H9 (cell line): ENCODE data around the gene TMEM213. TPM values are rescaled to one million over a fixed set of nuclear protein-coding genes. Genes with fewer than 3 reads are reported as not detected.

Experiments
- DNase-seq: peaks from one replicate; pipeline ENCODE4 v3.0.0-alpha.2; 2017
- H2AFZ ChIP-seq: one replicate; pipeline ENCODE4 v1.6.1; 2013; ENCODE audit warnings: mild to moderate bottlenecking, low read length, control low read depth, moderate library complexity
- H2AK5ac ChIP-seq: 2 replicates; pipeline ENCODE4 v1.6.1; 2013; ENCODE audit warnings: low read length, control low read depth, mixed read lengths; ENCODE audit not compliant: insufficient read length
- H2BK120ac ChIP-seq: one replicate; pipeline ENCODE4 v1.6.1; 2013; ENCODE audit warnings: low read depth, mild to moderate bottlenecking, low read length, control low read depth, inconsistent platforms; ENCODE audit not compliant: poor library complexity, severe bottlenecking
- H2BK12ac ChIP-seq: 2 replicates; pipeline ENCODE4 v1.6.1; 2013; ENCODE audit warnings: low read length, control low read depth, mixed read lengths, low read depth; ENCODE audit not compliant: insufficient read length
- H2BK15ac ChIP-seq: 2 replicates; pipeline ENCODE4 v1.6.1; 2013; ENCODE audit warnings: low read depth, low read length, control low read depth
- H2BK20ac ChIP-seq: one replicate; pipeline ENCODE4 v1.6.1; 2013; ENCODE audit warnings: low read depth, mild to moderate bottlenecking, low read length, control low read depth, inconsistent platforms; ENCODE audit not compliant: poor library complexity, severe bottlenecking
- H2BK5ac ChIP-seq: 2 replicates; pipeline ENCODE4 v1.6.1; 2013; ENCODE audit warnings: low read length, control low read depth, mixed read lengths; ENCODE audit not compliant: insufficient read length
- H3K14ac ChIP-seq: 2 replicates; pipeline ENCODE4 v1.6.1; 2013; ENCODE audit warnings: low read length, control low read depth; ENCODE audit not compliant: insufficient read depth
- H3K18ac ChIP-seq: 2 replicates; pipeline ENCODE4 v1.6.1; 2013; ENCODE audit warnings: low read depth, mild to moderate bottlenecking, mixed read lengths, low read length, control low read depth; ENCODE audit not compliant: insufficient read length
- H3K23ac ChIP-seq: 2 replicates; pipeline ENCODE4 v1.6.1; 2013; ENCODE audit warnings: low read length, control low read depth, mixed read lengths, low read depth; ENCODE audit not compliant: insufficient read length
- H3K23me2 ChIP-seq: 2 replicates; pipeline ENCODE4 v1.6.1; 2013; ENCODE audit warnings: low read depth, mild to moderate bottlenecking, mixed read lengths, low read length, control low read depth; ENCODE audit not compliant: insufficient read length, poor library complexity, severe bottlenecking
- H3K27ac ChIP-seq: 2 replicates; pipeline ENCODE4 v1.5.1; 2013; ENCODE audit warnings: low read length, control low read depth, mixed read lengths, low read depth; ENCODE audit not compliant: insufficient read length
- H3K27me3 ChIP-seq: 2 replicates; pipeline ENCODE4 v1.6.1; 2013; ENCODE audit warnings: low read length, control low read depth, inconsistent platforms; ENCODE audit not compliant: insufficient read depth
- H3K4ac ChIP-seq: 2 replicates; pipeline ENCODE4 v1.6.1; 2013; ENCODE audit warnings: low read depth, mild to moderate bottlenecking, control low read depth, inconsistent platforms, low read length, moderate library complexity
- H3K4me1 ChIP-seq: 2 replicates; pipeline ENCODE4 v1.6.1; 2013; ENCODE audit warnings: low read length, control low read depth, inconsistent platforms; ENCODE audit not compliant: insufficient read depth
- H3K4me2 ChIP-seq: 2 replicates; pipeline ENCODE4 v1.6.1; 2013; ENCODE audit warnings: low read length, control low read depth, mixed read lengths; ENCODE audit not compliant: insufficient read length, insufficient read depth
- H3K56ac ChIP-seq: 2 replicates; pipeline ENCODE4 v1.6.1; 2013; ENCODE audit warnings: low read depth, mild to moderate bottlenecking, mixed read lengths, low read length, control low read depth; ENCODE audit not compliant: insufficient read length
- H3K79me1 ChIP-seq: 2 replicates; pipeline ENCODE4 v1.6.1; 2013; ENCODE audit warnings: low read depth, mild to moderate bottlenecking, moderate library complexity, low read length, control low read depth, inconsistent platforms; ENCODE audit not compliant: insufficient read depth, poor library complexity, severe bottlenecking
- H3K79me2 ChIP-seq: 2 replicates; pipeline ENCODE4 v1.6.1; 2013; ENCODE audit warnings: low read length, control low read depth, inconsistent platforms; ENCODE audit not compliant: insufficient read depth
- H3K9ac ChIP-seq: 2 replicates; pipeline ENCODE4 v1.6.1; 2013; ENCODE audit warnings: low read length, control low read depth, mixed read lengths; ENCODE audit not compliant: insufficient read length; ENCODE audit errors: extremely low read depth
- H3K9me3 ChIP-seq: one replicate; pipeline ENCODE4 v1.6.1; 2013; ENCODE audit warnings: low read depth, low read length, inconsistent platforms; ENCODE audit not compliant: control insufficient read depth
- H3T11ph ChIP-seq: one replicate; pipeline ENCODE4 v1.6.1; 2013; ENCODE audit warnings: mild to moderate bottlenecking, low read length, control low read depth, inconsistent platforms
- H4K20me1 ChIP-seq: one replicate; pipeline ENCODE4 v1.6.1; 2013; ENCODE audit not compliant: control insufficient read depth, insufficient read length, insufficient read depth
- H4K5ac ChIP-seq: 2 replicates; pipeline ENCODE4 v1.6.1; 2013; ENCODE audit warnings: low read depth, mild to moderate bottlenecking, mixed read lengths, low read length, control low read depth; ENCODE audit not compliant: insufficient read length
- H4K8ac ChIP-seq: replicated peaks from 2 replicates; pipeline ENCODE4 v1.6.1; 2013; ENCODE audit warnings: low read length, control low read depth, mixed read lengths, low read depth; ENCODE audit not compliant: insufficient read length
- H4K91ac ChIP-seq: 2 replicates; pipeline ENCODE4 v1.6.1; 2013; ENCODE audit warnings: low read depth, mild to moderate bottlenecking, moderate library complexity, mixed read lengths, low read length, control low read depth; ENCODE audit not compliant: insufficient read length
- H3K27ac Mint-ChIP-seq, 3 experiments: 2 replicates in 2 of 3; 3 replicates in 1 of 3; pipeline ENCODE4 v1.8.0; 2020 to 2021; ENCODE audit warnings: mixed read lengths in 3 of 3, mild to moderate bottlenecking in 1 of 3, moderate library complexity in 1 of 3
- H3K27me3 Mint-ChIP-seq: 2 replicates; pipeline ENCODE4 v1.8.0; 2021; ENCODE audit warnings: low read depth, mild to moderate bottlenecking, moderate library complexity, mixed read lengths
- H3K36me3 Mint-ChIP-seq, 3 experiments: 2 replicates in 2 of 3; 3 replicates in 1 of 3; pipeline ENCODE4 v1.8.0; 2020 to 2021; ENCODE audit warnings: low read depth in 3 of 3, mixed read lengths in 3 of 3; ENCODE audit not compliant: insufficient read depth in 1 of 3
- H3K4me1 Mint-ChIP-seq, 2 experiments: 2 replicates each; pipeline ENCODE4 v1.8.0; 2020; ENCODE audit warnings: mixed read lengths in 2 of 2
- H3K4me3 Mint-ChIP-seq, 2 experiments: 2 replicates in 1 of 2; 3 replicates in 1 of 2; pipeline ENCODE4 v1.8.0; 2020 to 2021; ENCODE audit warnings: mild to moderate bottlenecking in 2 of 2, mixed read lengths in 2 of 2, moderate library complexity in 1 of 2
- H3K9me3 Mint-ChIP-seq, 2 experiments: 2 replicates in 1 of 2; 3 replicates in 1 of 2; pipeline ENCODE4 v1.8.0; 2020; ENCODE audit warnings: mild to moderate bottlenecking in 2 of 2, mixed read lengths in 2 of 2, moderate library complexity in 1 of 2
- WGBS: extraction: QIAGEN DNeasy Blood & Tissue Kit; methylation state at CpG from one replicate; pipeline ENCODE4 v1.1.7; 2013; ENCODE audit warnings: missing lambda C conversion rate, low lambda C conversion rate, mixed read lengths; ENCODE audit not compliant: insufficient read length; ENCODE audit errors: extremely low coverage; 5-methylcytosine and 5-hydroxymethylcytosine counted together
- total RNA-seq: library from RNA; stranded (reverse); gene quantifications from 2 replicates; pipeline ENCODE4 v1.2.1, GENCODE V29; 2021
- TF ChIP-seq, protein P1 (sequence below): fragments of 200-600 bp; sonication (generic); conservative IDR thresholded peaks from 3 replicates; pipeline ENCODE4 v1.8.0; 2021; ENCODE audit warnings: antibody characterized with exemption, mild to moderate bottlenecking

The TMEM213 gene
- total RNA-seq, 1 experiment from 2014 or later, result 0.22 TPM

DNA sequence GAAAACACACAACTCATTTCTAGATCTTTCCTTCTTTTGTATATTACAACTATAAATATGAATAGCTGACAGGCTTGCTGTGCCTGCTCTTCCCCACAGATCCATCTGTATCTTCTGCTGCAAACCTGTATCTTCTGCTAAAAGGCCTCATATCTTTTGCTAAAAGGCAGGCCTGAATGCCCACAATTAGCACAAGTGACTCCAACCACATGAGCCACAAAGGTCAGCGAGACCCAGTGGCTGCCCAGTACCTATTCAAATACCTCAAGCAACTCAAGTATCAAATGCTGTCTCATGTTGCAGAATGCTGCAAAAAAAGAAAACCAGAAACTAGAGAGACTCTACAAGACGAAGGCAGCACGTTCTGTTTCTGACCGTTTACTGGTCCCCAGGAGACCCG, 54.7 kb downstream of the TMEM213 start:
- Histone ChIP-seq H2BK20ac (no peak overlapping the region), H3T11ph (no peak overlapping the region), H3K23ac (no peak overlapping the region), H3K56ac (no peak overlapping the region), H2BK5ac (no peak overlapping the region), H2BK15ac (no peak overlapping the region), H4K91ac (no peak overlapping the region), H2AFZ (no peak overlapping the region), H2BK12ac (no peak overlapping the region), H3K4ac (no peak overlapping the region), H2BK120ac (no peak overlapping the region), H3K9me3 (no peaks in the 10 kb centered on the region), H4K8ac (no peak overlapping the region), H3K23me2 (no peaks in the 10 kb centered on the region), H3K27me3 (no peaks in the 10 kb centered on the region), H2AK5ac (no peak overlapping the region), H3K4me2 (no peak overlapping the region), H3K9ac (no peak overlapping the region), H3K18ac (no peak overlapping the region), H4K20me1 (no peaks in the 10 kb centered on the region), H4K5ac (no peak overlapping the region), H3K4me1 (peaks cover 2% of the 10 kb centered on the region; the same call in 1 of the 2 replicates), H3K14ac (no peak overlapping the region), H3K79me2 (no peaks in the 10 kb centered on the region), H3K79me1 (no peaks in the 10 kb centered on the region), H3K27ac (no peak overlapping the region)
- Mint-ChIP-seq H3K4me3 (no peak overlapping the region), H3K36me3 (peaks cover 43 to 49% (median 47%) of the 10 kb centered on the region in 3 experiments), H3K9me3 (peaks cover 8 to 9% of the 10 kb centered on the region in 2 experiments; a peak in 4 of 5 replicates), H3K27ac (no peak overlapping the region; a peak in 1 of 7 replicates), H3K27me3 (no peaks in the 10 kb centered on the region), H3K4me1 (peaks cover 42 to 45% of the 10 kb centered on the region in 2 experiments)
- no CpG with 5 or more reads among the region's 5 CpGs for WGBS
- no peak for DNase-seq
- TF ChIP-seq, protein P1, sequence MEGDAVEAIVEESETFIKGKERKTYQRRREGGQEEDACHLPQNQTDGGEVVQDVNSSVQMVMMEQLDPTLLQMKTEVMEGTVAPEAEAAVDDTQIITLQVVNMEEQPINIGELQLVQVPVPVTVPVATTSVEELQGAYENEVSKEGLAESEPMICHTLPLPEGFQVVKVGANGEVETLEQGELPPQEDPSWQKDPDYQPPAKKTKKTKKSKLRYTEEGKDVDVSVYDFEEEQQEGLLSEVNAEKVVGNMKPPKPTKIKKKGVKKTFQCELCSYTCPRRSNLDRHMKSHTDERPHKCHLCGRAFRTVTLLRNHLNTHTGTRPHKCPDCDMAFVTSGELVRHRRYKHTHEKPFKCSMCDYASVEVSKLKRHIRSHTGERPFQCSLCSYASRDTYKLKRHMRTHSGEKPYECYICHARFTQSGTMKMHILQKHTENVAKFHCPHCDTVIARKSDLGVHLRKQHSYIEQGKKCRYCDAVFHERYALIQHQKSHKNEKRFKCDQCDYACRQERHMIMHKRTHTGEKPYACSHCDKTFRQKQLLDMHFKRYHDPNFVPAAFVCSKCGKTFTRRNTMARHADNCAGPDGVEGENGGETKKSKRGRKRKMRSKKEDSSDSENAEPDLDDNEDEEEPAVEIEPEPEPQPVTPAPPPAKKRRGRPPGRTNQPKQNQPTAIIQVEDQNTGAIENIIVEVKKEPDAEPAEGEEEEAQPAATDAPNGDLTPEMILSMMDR, result no peak
